Astrocyte (in vitro differentiated cells and primary cell): ENCODE measurements around the gene HSF2BP.

Source experiments
- CTCF ChIP-seq: IDR thresholded peaks from 2 replicates; pipeline ENCODE4 v1.5.1; 2011; ENCODE audit warnings: low read depth, mild to moderate bottlenecking, inconsistent platforms, low read length, moderate library complexity; ENCODE audit not compliant: insufficient read depth
- EZH2 ChIP-seq: IDR thresholded peaks from 2 replicates; pipeline ENCODE4 v1.6.1; 2012; ENCODE audit warnings: mild to moderate bottlenecking, low read length, inconsistent platforms; ENCODE audit not compliant: insufficient read depth

- TF ChIP-seq EZH2 = no peak
- no peak for TF ChIP-seq CTCF
These were observed 6.7 kb downstream of the HSF2BP start for GRCh38 chr21:43652616-43653015.
